Endothelial cell (in vitro differentiated cells): ENCODE data around the gene SPAG17. TPM values are rescaled to one million over a fixed set of nuclear protein-coding genes. Genes with fewer than 3 reads are reported as not detected.
A peak's percentile ranks its signal among the peaks of the same experiment; 100 is the strongest.

Source experiments
- DNase-seq: peaks from one replicate; pipeline ENCODE4 v3.0.0; 2021; ENCODE audit warnings: low spot score
- H3K27ac Mint-ChIP-seq: one replicate; pipeline ENCODE4 v1.8.0; 2021; ENCODE audit warnings: mixed read lengths, inconsistent platforms; ENCODE audit not compliant: unreplicated experiment
- H3K27me3 Mint-ChIP-seq: one replicate; pipeline ENCODE4 v1.8.0; 2021; ENCODE audit warnings: mild to moderate bottlenecking, moderate library complexity, mixed read lengths, inconsistent platforms; ENCODE audit not compliant: unreplicated experiment
- H3K36me3 Mint-ChIP-seq: one replicate; pipeline ENCODE4 v1.8.0; 2021; ENCODE audit warnings: mild to moderate bottlenecking, low read depth, mixed read lengths, inconsistent platforms; ENCODE audit not compliant: unreplicated experiment
- H3K4me1 Mint-ChIP-seq: one replicate; pipeline ENCODE4 v1.8.0; 2021; ENCODE audit warnings: mild to moderate bottlenecking, mixed read lengths, inconsistent platforms; ENCODE audit not compliant: unreplicated experiment
- H3K4me3 Mint-ChIP-seq: one replicate; pipeline ENCODE4 v1.8.0; 2021; ENCODE audit warnings: mild to moderate bottlenecking, mixed read lengths, inconsistent platforms; ENCODE audit not compliant: unreplicated experiment
- H3K9me3 Mint-ChIP-seq: one replicate; pipeline ENCODE4 v1.8.0; 2021; ENCODE audit warnings: mixed read lengths, inconsistent platforms; ENCODE audit not compliant: unreplicated experiment
- long read RNA-seq: library from polyadenylated mRNA; unstranded; transcript quantifications from one replicate; pipeline ENCODE4 v2.0.0, GENCODE V29; 2020; ENCODE audit not compliant: unreplicated experiment
- total RNA-seq: library from RNA; stranded (reverse); fragmentation: NEBNext Ultra II Directional; extraction: Animal tissue kit (Norgen Biotek cat#: 25700); gene quantifications from one replicate; pipeline ENCODE4 v1.2.1, GENCODE V29; 2021; ENCODE audit not compliant: unreplicated experiment
- TF ChIP-seq, protein P1 (sequence below): fragments of 200-600 bp; sonication (generic); IDR thresholded peaks from one replicate; pipeline ENCODE4 v1.5.0; 2021; ENCODE audit warnings: antibody characterized with exemption; ENCODE audit not compliant: unreplicated experiment

The SPAG17 gene
- total RNA-seq, result 9.5 TPM
- long read RNA-seq, result 0 reads

DNA sequence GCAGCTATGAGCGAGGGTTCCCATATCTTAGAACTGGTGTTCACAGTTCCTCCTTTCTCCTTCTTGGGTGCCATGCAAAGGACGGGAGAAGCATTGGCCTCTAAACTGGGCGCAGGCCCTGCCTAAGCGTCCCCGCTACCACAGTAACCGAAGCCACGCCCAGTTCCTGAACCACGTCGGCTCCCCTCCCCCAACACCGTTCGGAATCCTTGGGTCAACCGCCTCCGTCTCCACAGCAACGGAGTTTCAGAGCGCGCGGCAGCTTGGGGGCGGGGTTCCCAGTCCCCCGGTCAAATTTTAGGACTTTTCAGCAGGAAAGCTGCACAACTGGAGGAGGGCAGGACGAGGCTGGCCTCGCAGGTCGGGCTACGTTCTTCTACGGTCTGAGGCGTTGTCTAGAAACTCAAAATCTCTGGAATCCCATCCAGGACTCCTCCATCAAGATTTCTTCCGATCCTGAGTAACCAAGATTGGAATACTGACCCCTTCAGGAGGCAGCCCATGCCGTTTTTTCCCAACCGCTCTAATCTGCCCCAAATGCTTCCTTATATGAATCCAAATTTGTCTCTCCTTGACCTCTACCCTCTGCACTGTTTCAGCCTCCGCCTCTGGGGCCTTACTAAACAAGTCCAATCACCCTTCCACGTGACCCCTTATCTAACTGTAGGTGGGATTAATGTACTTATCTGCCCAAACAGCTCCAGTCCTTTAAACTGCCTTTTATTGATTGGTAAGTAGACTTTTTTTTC lies at the start of gene SPAG17:
TSS of gene SPAG17 (minus strand) at position 145 of the 749 bp plus-strand sequence. CDS start at position 74, 71 bp downstream.
- H3K9me3 Mint-ChIP-seq, result no peaks in the 10 kb centered on the region
- no peaks in the 10 kb centered on the region for H3K36me3 Mint-ChIP-seq
- H3K27ac Mint-ChIP-seq, result peak within 1 kb of the TSS; percentile 89
- DNase-seq, result peak; percentile 89
- H3K4me1 Mint-ChIP-seq, result peaks cover 11% of the 10 kb centered on the region
- peak within 1 kb of the TSS; percentile 89 for H3K4me3 Mint-ChIP-seq
- H3K27me3 Mint-ChIP-seq, result no peaks in the 10 kb centered on the region
- TF ChIP-seq, protein P1, sequence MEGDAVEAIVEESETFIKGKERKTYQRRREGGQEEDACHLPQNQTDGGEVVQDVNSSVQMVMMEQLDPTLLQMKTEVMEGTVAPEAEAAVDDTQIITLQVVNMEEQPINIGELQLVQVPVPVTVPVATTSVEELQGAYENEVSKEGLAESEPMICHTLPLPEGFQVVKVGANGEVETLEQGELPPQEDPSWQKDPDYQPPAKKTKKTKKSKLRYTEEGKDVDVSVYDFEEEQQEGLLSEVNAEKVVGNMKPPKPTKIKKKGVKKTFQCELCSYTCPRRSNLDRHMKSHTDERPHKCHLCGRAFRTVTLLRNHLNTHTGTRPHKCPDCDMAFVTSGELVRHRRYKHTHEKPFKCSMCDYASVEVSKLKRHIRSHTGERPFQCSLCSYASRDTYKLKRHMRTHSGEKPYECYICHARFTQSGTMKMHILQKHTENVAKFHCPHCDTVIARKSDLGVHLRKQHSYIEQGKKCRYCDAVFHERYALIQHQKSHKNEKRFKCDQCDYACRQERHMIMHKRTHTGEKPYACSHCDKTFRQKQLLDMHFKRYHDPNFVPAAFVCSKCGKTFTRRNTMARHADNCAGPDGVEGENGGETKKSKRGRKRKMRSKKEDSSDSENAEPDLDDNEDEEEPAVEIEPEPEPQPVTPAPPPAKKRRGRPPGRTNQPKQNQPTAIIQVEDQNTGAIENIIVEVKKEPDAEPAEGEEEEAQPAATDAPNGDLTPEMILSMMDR, result no peak

DNA sequence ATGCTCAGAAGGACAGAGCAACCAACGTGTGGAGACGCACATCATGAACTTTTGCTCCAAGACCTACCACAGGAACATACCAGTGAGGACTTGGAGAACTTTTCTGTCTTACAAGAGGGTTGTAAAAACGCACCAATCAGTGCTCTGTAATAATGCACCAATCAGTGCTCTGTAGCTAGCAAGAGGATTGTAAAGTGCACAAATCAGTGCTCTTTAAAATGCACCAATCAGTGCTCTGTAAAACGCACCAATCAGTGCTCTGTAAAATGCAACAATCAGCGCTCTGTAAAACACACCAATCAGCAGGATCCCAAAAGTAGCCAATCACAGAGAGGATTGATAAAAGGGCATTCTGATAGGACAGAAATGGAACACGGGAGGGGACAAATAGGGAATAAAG lies 40.4 kb upstream of the SPAG17 start:
- DNase-seq, result no peak
- Mint-ChIP-seq H3K36me3 (no peaks in the 10 kb centered on the region), H3K4me1 (no peaks in the 10 kb centered on the region), H3K4me3 (no peak overlapping the region), H3K9me3 (no peaks in the 10 kb centered on the region), H3K27ac (no peak overlapping the region), H3K27me3 (no peaks in the 10 kb centered on the region)
- TF ChIP-seq, protein P1, result no peak

DNA sequence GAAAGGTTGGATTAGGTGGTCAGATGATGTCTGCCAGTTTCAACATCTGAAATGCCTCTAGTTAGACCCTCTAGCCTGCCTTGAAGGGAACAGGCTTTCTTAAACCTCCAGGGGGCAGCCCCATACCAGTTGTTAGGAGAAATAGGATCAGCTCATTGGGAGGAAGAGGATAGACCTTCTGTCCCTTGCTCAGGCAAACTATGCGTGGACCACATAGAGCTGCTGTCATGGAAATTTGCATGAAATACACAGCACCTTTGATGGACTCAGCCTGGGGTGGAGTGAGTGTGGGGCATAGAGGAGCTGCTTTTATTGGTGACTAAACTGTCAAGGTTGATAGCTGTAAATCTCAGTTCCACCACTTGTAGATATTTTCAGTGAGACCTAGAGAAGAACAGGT lies 38.4 kb upstream of the SPAG17 start:
- peak; percentile 60 for DNase-seq
- H3K4me3 Mint-ChIP-seq, result no peak overlapping the region
- no peak overlapping the region for H3K27ac Mint-ChIP-seq
- no peaks in the 10 kb centered on the region for H3K27me3 Mint-ChIP-seq
- no peaks in the 10 kb centered on the region for H3K9me3 Mint-ChIP-seq
- H3K36me3 Mint-ChIP-seq, result no peaks in the 10 kb centered on the region
- no peaks in the 10 kb centered on the region for H3K4me1 Mint-ChIP-seq
- TF ChIP-seq, protein P1, result peak; percentile 61

DNA sequence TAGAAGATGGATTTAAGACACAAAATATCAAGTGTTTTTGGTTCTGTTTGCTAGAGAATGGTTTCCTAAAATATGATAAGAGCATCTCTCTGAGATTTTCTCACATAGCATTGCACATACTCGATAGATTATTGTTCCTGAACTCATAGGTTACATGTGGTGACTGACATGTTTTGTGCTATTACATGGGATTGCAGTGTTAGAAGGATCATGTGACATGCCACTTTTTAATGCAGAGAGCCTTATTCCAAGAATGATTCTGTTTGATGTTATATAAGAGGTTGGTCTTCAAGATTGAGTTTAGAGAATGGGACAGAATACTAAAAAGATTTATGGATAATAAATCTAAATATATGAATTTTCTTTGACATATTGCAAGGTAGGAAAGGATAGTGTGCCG lies 34.4 kb upstream of the SPAG17 start:
- H3K27ac Mint-ChIP-seq, result no peak overlapping the region
- TF ChIP-seq, protein P1, result no peak
- no peaks in the 10 kb centered on the region for H3K9me3 Mint-ChIP-seq
- H3K4me3 Mint-ChIP-seq, result no peak overlapping the region
- no peaks in the 10 kb centered on the region for H3K27me3 Mint-ChIP-seq
- no peak for DNase-seq
- no peaks in the 10 kb centered on the region for H3K36me3 Mint-ChIP-seq
- peaks cover 8% of the 10 kb centered on the region for H3K4me1 Mint-ChIP-seq

DNA sequence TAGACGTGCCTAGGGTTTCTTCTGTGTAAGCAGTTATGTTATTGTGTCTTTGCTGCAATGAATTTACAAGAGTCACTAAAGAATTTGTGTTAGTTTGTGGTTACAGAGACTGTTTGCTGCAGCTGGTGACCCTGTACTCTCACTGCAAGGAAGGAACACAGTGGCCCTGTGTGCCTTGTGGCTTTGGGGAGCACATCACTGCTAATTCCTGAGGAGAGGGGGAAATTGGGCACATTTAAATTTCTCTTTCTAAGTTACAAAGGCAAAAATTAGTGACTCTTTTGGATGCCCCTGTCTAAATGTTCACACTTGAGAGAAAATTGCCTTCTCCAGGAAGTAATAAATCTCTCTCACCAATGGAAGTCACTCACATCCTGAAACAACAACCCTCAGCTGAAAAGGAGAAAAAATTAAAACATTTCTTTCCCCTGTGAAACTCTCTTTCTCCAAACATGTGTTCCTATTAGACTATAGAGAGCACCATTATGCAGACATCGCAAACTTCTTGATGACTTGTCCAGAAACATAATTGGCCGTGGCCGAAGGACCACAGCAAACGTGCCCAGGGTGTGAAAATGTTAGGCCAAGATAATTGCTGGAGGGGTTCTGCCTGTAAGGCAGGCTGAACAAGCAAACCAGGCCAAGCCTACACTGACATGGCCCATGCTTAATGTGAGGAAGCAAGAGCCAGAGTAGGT lies 32.3 kb upstream of the SPAG17 start:
- H3K9me3 Mint-ChIP-seq, result no peaks in the 10 kb centered on the region
- no peak overlapping the region for H3K4me3 Mint-ChIP-seq
- no peaks in the 10 kb centered on the region for H3K36me3 Mint-ChIP-seq
- no peak overlapping the region for H3K27ac Mint-ChIP-seq
- TF ChIP-seq, protein P1, result no peak
- H3K27me3 Mint-ChIP-seq, result no peaks in the 10 kb centered on the region
- peaks cover 8% of the 10 kb centered on the region for H3K4me1 Mint-ChIP-seq
- DNase-seq, result no peak
